ENCODE results near the gene AHCTF1.
"Not testable (repeated sequence)": the region's sequence is repeated elsewhere in the genome, so short reads cannot be mapped to it uniquely, and the experiment has no call there.

AHCTF1 gene

DNA sequence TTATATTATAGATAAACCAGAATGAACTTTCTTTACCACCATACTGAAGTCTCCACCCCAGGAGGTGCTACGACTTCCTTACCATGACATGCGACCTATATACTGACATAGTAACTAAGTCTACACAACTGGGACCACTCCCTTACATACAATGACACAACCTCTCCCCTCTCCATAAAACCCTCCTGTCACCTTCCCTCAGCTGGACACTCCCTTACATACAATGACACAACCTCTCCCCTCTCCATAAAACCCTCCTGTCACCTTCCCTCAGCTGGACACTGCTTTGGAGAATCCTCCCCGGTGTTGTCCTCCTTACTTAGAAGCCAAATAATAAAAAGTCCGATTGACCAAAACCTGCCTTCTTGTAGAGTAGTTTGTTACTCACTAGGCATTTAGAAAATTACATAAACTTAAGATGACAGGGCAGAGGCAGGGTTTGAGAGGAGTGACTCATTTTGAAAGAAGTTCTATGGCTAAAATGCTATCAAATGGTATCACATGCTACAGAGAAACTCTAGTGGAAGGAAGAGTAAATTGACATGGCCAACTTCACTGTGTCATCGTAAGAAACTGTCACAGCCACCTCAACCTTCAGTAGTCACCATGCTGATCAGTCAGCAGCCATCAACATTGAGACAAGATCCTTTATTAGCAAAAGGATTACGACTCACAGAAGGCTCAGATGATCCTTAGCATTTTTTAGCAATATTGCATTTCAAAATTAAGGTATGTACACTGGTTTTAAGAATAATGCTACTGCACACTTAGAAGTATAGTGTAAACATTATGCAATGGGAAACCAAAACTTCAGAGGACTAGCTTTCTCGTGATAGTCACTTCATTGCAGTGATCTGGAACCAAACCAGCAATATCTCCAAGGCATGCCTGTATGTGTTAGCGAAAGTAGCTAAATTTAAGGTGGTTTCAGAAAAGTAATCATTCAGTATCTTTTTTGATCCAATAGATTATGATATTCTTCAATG lies 56.4 kb downstream of the AHCTF1 start:
- Histone ChIP-seq H3K4me3 (no peak overlapping the region), H3K9me3 (no peaks in the 10 kb centered on the region), H3K4me1 (no peaks in the 10 kb centered on the region), H3K27me3 (no peaks in the 10 kb centered on the region), H3K27ac (no peak overlapping the region), H3K36me3 (peaks cover 22 to 76% (median 36%) of the 10 kb centered on the region in 3 donors)
- TF ChIP-seq, protein P1, sequence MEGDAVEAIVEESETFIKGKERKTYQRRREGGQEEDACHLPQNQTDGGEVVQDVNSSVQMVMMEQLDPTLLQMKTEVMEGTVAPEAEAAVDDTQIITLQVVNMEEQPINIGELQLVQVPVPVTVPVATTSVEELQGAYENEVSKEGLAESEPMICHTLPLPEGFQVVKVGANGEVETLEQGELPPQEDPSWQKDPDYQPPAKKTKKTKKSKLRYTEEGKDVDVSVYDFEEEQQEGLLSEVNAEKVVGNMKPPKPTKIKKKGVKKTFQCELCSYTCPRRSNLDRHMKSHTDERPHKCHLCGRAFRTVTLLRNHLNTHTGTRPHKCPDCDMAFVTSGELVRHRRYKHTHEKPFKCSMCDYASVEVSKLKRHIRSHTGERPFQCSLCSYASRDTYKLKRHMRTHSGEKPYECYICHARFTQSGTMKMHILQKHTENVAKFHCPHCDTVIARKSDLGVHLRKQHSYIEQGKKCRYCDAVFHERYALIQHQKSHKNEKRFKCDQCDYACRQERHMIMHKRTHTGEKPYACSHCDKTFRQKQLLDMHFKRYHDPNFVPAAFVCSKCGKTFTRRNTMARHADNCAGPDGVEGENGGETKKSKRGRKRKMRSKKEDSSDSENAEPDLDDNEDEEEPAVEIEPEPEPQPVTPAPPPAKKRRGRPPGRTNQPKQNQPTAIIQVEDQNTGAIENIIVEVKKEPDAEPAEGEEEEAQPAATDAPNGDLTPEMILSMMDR (IDR thresholded peaks at IDR 0.05), result no peak
- DNase-seq, result no peak
- intact Hi-C loops (cut with DNase I; ENCODE audit: low total_unique reads), result no loop called here

DNA sequence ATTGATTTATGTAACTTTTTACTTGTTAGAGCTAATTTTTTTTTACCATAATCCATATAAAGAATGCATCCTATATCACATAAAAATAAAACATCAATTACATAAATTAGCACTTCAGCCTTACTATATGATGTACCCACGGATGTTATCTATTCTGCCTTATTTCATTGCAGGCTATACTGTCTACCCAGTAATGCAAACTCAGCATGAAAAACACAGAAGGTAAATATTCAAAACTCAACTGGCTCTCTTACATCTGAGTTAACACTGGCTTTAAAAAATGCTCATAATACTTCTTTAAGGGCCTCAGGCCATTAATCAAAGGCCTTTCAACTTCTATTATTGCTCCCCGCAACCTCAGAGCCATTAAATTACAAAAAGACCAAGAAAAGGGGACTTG lies 65.8 kb downstream of the AHCTF1 start:
- TF ChIP-seq, protein P1 (IDR thresholded peaks at IDR 0.05), result no peak
- no peaks in the 10 kb centered on the region for H3K4me1 ChIP-seq
- peaks cover 45 to 61% (median 50%) of the 10 kb centered on the region in 3 donors for H3K36me3 ChIP-seq
- intact Hi-C loops (cut with DNase I; ENCODE audit: low total_unique reads), result no loop called here
- H3K27me3 ChIP-seq, result no peaks in the 10 kb centered on the region
- no peak for DNase-seq
- no peaks in the 10 kb centered on the region for H3K9me3 ChIP-seq
- no peak overlapping the region for H3K27ac ChIP-seq
- no peak overlapping the region for H3K4me3 ChIP-seq

DNA sequence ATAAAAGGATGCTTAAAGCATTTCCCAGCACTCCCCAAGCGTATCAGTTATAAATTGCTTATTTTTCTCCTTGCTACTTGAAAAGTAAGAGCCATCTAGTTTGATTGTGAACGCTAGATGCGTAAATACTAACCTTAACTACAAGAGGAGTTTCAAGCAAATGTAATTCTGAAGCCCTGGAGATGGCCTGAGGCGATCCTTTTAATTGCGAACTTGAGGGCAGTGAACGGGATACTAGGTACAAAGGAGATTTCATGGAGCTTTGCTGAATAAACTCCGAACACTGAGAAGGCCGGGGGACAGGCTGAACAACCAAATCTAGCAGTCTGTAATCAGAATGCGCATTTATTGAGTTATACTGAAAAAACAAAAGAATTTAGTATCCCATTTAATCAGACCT lies 68.0 kb downstream of the AHCTF1 start:
- H3K27me3 ChIP-seq; H3K9me3 ChIP-seq; intact Hi-C loops (cut with DNase I; ENCODE audit: low total_unique reads); H3K4me3 ChIP-seq; H3K4me1 ChIP-seq; H3K27ac ChIP-seq; DNase-seq: not testable (repeated sequence)
- peaks cover 57 to 62% (median 59%) of the 10 kb centered on the region in 3 donors for H3K36me3 ChIP-seq

DNA sequence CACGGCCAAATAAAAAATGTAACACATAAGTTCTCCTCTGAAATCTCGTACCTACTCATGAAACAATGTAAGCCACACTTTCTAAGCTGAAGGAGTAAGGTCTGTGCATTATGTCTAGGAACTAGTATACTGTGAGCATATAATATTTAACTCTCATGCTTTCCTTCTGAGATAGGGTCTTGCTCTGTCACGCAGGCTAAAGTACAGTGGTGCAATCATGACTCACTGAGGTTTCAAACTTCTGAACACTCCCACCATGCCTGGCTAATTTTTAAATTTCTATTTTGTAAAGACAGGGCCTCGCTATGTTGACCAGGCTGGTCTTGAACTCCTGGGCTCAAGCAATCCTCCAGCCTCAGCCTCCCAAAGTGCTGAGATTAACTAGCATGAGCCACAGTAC lies 71.3 kb downstream of the AHCTF1 start:
- peaks cover 72 to 83% (median 78%) of the 10 kb centered on the region in 3 donors for H3K36me3 ChIP-seq
- no peak for DNase-seq
- intact Hi-C loops (cut with DNase I; ENCODE audit: low total_unique reads), result no loop called here
- TF ChIP-seq, protein P1 (IDR thresholded peaks at IDR 0.05), result no peak
- no peak overlapping the region for H3K27ac ChIP-seq
- H3K4me1 ChIP-seq, result no peaks in the 10 kb centered on the region
- H3K9me3 ChIP-seq, result no peaks in the 10 kb centered on the region
- no peak overlapping the region for H3K4me3 ChIP-seq
- H3K27me3 ChIP-seq, result no peaks in the 10 kb centered on the region

DNA sequence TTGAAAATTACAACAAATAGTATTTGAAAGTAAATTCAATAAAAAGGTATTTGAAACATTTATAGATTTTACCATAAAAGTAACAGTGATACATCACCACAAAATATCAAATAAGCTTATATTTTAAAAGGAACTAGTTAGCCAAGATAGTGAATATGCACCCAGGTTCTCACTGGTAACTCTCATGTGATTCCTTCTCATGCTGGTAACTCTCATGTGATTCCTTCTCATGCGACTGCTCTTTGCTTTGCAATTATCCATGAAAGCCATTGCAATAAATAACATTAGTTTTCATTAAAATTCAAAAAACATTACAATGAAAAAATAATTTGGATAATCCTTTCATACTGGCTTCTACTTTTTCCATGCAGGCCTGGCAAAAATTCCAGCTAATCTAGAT lies 75.4 kb downstream of the AHCTF1 start:
- Histone ChIP-seq H3K27ac (no peak overlapping the region), H3K27me3 (no peaks in the 10 kb centered on the region), H3K4me3 (no peak overlapping the region), H3K9me3 (no peaks in the 10 kb centered on the region), H3K36me3 (peaks cover 85 to 96% (median 86%) of the 10 kb centered on the region in 3 donors), H3K4me1 (no peaks in the 10 kb centered on the region)
- intact Hi-C loops (cut with DNase I; ENCODE audit: low total_unique reads), result no loop called here
- TF ChIP-seq, protein P1 (IDR thresholded peaks at IDR 0.05), result no peak
- DNase-seq, result no peak

DNA sequence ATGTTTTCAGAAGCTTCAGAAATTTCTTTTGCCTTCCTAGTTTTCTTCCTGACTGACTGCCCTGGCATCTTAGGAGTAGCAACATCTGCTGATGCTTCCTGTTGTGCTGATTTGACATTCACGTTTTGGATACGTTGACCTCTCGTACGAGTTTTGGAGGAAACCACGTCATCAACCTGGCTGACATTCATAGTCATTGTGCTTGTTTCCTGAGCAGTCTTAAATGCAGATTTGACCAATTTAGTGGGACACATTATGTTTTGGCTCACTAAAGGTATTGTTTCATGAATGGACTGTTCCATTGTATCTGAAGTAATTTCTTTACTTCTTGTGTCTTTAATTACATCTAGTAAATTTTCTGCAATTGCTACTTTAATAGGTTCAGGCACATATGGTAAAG lies 81.1 kb downstream of the AHCTF1 start:
- peaks cover 59 to 88% (median 62%) of the 10 kb centered on the region in 3 donors for H3K36me3 ChIP-seq
- H3K9me3 ChIP-seq; DNase-seq; intact Hi-C loops (cut with DNase I; ENCODE audit: low total_unique reads); H3K27ac ChIP-seq; H3K4me3 ChIP-seq; H3K4me1 ChIP-seq; H3K27me3 ChIP-seq: not testable (repeated sequence)

Data from tibial artery (tissue), 4 donors.